ENCODE measurements around the gene IPO9. TPM values are rescaled to one million over a fixed set of nuclear protein-coding genes. Genes with fewer than 3 reads are reported as not detected.

The IPO9 gene
- total RNA-seq, 1 experiment from 2014 or later = 106 TPM

- Histone ChIP-seq H3K9me3 (ENCODE audit: control insufficient read depth, insufficient read depth, low read depth, low read length) (no peaks in the 10 kb centered on the region), H3K27ac (ENCODE audit: low read length) (no peak overlapping the region), H3K4me1 (ENCODE audit: control insufficient read depth, insufficient read depth, low read length) (no peaks in the 10 kb centered on the region), H3K36me3 (ENCODE audit: control insufficient read depth, insufficient read depth, low read length) (no peaks in the 10 kb centered on the region), H3K27me3 (ENCODE audit: control insufficient read depth, insufficient read depth, low read length) (no peaks in the 10 kb centered on the region), H3K4me3 (ENCODE audit: low read depth in 2 of 2, low read length in 2 of 2) (no peak overlapping the region)
- no peak for DNase-seq (ENCODE audit: low read depth, low spot score)
- in situ Hi-C loops (cut with HindIII; ENCODE audit: low pct_unique_long_range_greater_than_20kb, low sequenced_read_pairs) (no loop called here), intact Hi-C loops (cut with micrococcal nuclease; ENCODE audit: unreplicated experiment) (no loop called here)
- CTCF ChIA-PET = no interaction called here
- TF ChIP-seq POLR2AphosphoS5 (IDR thresholded peaks at IDR 0.05; ENCODE audit: low read depth, low read length) (no peak), TCF7L2 (IDR thresholded peaks at IDR 0.05; ENCODE audit: low read depth, low read length) (no peak), REST (IDR thresholded peaks at IDR 0.05; ENCODE audit: insufficient read depth in 1 of 2, low read depth in 2 of 2, low read length in 1 of 2) (no peak), SIN3A (IDR thresholded peaks at IDR 0.05; ENCODE audit: borderline replicate concordance, insufficient read depth, low read depth, low read length) (no peak)
- TF ChIP-seq, protein P1, sequence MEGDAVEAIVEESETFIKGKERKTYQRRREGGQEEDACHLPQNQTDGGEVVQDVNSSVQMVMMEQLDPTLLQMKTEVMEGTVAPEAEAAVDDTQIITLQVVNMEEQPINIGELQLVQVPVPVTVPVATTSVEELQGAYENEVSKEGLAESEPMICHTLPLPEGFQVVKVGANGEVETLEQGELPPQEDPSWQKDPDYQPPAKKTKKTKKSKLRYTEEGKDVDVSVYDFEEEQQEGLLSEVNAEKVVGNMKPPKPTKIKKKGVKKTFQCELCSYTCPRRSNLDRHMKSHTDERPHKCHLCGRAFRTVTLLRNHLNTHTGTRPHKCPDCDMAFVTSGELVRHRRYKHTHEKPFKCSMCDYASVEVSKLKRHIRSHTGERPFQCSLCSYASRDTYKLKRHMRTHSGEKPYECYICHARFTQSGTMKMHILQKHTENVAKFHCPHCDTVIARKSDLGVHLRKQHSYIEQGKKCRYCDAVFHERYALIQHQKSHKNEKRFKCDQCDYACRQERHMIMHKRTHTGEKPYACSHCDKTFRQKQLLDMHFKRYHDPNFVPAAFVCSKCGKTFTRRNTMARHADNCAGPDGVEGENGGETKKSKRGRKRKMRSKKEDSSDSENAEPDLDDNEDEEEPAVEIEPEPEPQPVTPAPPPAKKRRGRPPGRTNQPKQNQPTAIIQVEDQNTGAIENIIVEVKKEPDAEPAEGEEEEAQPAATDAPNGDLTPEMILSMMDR (IDR thresholded peaks at IDR 0.05) = no peak
- POLR2A ChIA-PET = no interaction called here
- no peak for ATAC-seq
- no TSS peak for BruUV-seq (replicated peaks)
These were observed 18.3 kb upstream of the IPO9 start for GRCh38 chr1:201810466-201811216.

DNA sequence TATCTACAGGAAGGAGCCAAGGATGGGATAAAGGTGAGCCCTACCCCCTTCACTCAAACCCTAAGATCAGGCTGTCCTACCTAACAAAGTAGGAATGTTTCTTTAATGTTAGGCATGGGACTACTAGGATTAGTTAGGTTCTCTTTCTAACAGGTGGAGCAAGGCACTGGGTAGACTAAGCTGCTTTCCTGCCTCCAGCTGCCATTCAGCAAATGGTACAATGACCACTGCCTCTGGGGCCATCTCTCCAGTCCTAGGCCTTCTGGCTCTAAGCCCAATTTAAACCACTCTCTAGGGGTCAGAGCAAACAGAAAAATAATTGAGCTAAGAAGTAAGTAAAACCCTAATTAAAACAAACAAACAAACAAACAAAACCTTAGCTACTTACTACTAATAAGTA, 15.7 kb upstream of the IPO9 start:
- Histone ChIP-seq H3K9me3 (ENCODE audit: control insufficient read depth, insufficient read depth, low read depth, low read length) (no peaks in the 10 kb centered on the region), H3K36me3 (ENCODE audit: control insufficient read depth, insufficient read depth, low read length) (no peaks in the 10 kb centered on the region), H3K4me3 (ENCODE audit: low read depth in 2 of 2, low read length in 2 of 2) (no peak overlapping the region), H3K4me1 (ENCODE audit: control insufficient read depth, insufficient read depth, low read length) (no peaks in the 10 kb centered on the region), H3K27me3 (ENCODE audit: control insufficient read depth, insufficient read depth, low read length) (no peaks in the 10 kb centered on the region), H3K27ac (ENCODE audit: low read length) (no peak overlapping the region)
- no TSS peak for BruUV-seq (replicated peaks)
- intact Hi-C loops (cut with micrococcal nuclease; ENCODE audit: unreplicated experiment) = no loop called here
- ChIA-PET POLR2A (no interaction called here), CTCF (no interaction called here)
- in situ Hi-C loops (cut with HindIII; ENCODE audit: low pct_unique_long_range_greater_than_20kb, low sequenced_read_pairs) = no loop called here
- TF ChIP-seq, protein P1 (IDR thresholded peaks at IDR 0.05) = no peak
- TF ChIP-seq SIN3A (IDR thresholded peaks at IDR 0.05; ENCODE audit: borderline replicate concordance, insufficient read depth, low read depth, low read length) (no peak), POLR2AphosphoS5 (IDR thresholded peaks at IDR 0.05; ENCODE audit: low read depth, low read length) (no peak), REST (IDR thresholded peaks at IDR 0.05; ENCODE audit: insufficient read depth in 1 of 2, low read depth in 2 of 2, low read length in 1 of 2) (no peak), TCF7L2 (IDR thresholded peaks at IDR 0.05; ENCODE audit: low read depth, low read length) (no peak)
- no peak for ATAC-seq
- no peak for DNase-seq (ENCODE audit: low read depth, low spot score)
